ENCODE measurements around the gene ENDOD1.
"Not testable (repeated sequence)": the region's sequence is repeated elsewhere in the genome, so short reads cannot be mapped to it uniquely, and the experiment has no call there.

ENDOD1 gene, protein sequence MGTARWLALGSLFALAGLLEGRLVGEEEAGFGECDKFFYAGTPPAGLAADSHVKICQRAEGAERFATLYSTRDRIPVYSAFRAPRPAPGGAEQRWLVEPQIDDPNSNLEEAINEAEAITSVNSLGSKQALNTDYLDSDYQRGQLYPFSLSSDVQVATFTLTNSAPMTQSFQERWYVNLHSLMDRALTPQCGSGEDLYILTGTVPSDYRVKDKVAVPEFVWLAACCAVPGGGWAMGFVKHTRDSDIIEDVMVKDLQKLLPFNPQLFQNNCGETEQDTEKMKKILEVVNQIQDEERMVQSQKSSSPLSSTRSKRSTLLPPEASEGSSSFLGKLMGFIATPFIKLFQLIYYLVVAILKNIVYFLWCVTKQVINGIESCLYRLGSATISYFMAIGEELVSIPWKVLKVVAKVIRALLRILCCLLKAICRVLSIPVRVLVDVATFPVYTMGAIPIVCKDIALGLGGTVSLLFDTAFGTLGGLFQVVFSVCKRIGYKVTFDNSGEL

DNA sequence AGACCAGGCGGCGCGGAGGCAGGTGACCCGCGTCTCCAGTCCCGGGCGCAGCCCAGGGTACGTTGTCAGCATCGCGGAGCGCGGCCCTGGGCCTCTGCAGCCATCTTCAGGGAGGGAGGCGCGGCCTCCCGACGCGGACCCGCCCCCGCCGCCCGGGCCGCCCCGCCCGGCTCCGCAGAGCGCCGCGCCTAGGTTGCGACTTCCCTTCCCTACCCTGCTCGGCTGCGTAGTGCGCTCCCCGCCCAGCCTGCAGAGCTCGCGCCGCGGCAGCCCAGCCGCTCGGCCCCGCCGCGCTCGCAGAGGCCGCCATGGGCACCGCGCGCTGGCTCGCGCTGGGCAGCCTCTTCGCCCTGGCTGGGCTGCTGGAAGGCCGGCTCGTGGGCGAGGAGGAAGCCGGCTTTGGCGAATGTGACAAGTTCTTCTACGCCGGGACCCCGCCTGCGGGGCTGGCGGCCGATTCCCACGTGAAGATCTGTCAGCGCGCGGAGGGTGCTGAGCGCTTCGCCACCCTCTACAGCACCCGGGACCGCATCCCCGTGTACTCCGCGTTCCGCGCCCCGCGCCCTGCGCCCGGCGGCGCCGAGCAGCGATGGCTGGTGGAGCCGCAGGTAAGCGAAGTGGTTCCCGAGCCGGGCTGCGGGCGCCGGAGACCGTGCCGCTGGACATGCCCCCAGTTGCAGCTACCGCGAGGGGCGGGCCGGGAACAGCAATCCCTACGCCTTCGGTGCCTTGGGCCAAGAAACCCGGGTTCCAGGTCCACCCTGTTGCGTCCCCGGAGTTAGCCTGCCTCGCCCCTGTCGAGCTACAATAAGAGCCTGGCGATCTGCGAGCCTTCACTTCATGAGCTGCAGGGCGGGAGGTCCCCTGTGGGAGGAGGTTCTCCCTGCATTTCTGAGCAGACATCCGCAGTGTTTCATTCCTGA, at the start of gene ENDOD1:
Gene ENDOD1, plus strand, starts transcription at position 227 of the 923 bp plus-strand sequence. Its CDS starts 82 bp downstream, at position 309.
- DNase-seq (ENCODE audit: low spot score), result peak; percentile 87

DNA sequence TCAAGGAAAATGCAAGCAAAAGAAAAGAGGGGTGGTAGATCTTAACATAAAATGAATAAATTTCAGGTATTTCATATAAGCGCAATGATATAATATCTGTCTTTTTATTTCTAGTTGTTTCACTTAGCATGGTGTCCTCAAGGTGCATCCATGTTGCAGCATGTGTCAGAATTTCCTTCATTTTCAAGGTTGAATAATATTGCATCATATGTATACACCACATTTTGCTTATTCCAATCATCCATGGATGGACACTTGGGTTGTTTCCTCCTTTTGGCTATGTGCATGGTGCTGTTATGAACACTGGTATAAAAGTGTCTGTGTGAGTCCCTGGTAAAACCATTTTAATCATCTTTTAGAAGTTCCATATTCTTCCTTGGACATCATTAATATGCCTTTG, 47.4 kb upstream of the ENDOD1 start:
- DNase-seq (ENCODE audit: low spot score), result no peak

DNA sequence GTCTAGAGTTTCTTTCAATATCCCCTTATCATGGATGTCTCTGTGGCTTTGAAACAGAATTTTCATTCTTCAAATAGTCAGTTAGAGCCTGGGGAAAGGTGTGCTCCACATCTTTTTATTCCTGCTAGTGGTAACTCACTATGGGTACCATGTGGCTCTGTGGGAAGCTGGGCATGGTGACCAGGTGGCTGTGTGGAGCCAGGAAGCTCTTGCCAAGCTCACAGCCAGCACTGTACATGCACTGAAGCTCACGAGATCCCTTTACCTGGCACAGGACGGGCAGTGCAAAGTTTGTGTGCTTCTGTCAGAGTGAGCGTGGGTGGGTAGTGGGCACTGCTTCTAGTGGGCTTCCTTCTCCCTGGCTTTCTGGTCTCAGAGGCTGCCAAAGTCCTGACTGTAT, 46.7 kb upstream of the ENDOD1 start:
- DNase-seq (ENCODE audit: low spot score), result no peak

DNA sequence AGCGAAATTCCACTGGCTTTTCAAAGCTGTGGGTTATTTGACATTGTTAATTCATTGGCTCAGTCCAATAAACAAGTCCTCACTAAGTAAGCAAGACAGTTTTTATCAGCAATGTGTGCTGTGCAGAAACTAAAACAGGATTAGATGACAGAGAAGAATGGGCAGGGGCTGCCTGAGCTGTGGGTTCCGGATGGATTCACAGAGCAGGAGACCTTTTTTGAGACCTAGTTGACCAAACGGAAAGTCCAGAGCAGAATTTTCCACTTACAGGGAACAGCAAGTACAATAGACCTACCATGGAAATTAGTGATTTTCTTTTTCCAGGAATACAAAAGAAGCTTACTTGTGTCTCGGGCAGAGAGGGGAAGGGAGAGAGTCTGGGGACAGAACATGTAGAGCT, 45.6 kb upstream of the ENDOD1 start:
- DNase-seq (ENCODE audit: low spot score), result no peak

DNA sequence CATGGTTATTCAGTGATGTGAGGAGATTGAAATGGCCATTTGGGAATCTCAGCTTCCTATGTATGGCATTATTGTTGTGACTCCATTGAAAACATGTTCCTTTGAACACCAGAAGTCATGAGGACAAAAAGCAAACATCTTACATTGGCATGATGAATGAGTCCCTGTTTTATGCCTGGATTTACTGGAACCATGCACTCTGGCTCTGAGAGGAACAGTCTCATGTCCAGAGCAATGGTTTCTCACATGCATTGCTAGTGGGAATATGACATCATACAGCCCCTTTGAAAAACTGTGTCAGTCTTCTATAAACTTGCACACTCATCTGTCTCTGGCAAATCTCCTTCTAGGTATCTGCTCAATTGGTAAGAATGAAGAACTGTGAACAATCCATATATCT, 43.8 kb upstream of the ENDOD1 start:
- DNase-seq (ENCODE audit: low spot score), result no peak

DNA sequence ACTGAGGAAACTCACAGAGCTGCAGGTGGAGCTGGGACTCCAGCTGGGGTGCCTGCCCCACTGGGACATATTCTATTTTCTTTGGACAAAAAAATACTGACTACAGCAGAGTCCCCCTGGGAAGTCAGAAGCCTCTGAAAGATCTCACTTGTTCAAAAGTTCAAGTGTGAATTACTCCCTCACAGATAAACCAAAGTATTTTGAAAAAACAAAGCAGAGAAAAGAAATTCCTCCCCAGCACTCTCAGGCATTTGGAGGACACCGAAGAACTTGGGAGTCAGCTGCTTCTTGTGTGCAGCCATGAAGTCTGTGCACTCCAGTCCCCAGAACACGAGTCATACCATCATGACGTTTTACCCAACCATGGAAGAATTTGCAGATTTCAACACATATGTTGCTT, 40.5 kb upstream of the ENDOD1 start, which contains the start of gene KDM4F:
Gene KDM4F, plus strand, starts transcription at position 301 of the 400 bp plus-strand sequence.
- not testable (repeated sequence) for DNase-seq (ENCODE audit: low spot score)

DNA sequence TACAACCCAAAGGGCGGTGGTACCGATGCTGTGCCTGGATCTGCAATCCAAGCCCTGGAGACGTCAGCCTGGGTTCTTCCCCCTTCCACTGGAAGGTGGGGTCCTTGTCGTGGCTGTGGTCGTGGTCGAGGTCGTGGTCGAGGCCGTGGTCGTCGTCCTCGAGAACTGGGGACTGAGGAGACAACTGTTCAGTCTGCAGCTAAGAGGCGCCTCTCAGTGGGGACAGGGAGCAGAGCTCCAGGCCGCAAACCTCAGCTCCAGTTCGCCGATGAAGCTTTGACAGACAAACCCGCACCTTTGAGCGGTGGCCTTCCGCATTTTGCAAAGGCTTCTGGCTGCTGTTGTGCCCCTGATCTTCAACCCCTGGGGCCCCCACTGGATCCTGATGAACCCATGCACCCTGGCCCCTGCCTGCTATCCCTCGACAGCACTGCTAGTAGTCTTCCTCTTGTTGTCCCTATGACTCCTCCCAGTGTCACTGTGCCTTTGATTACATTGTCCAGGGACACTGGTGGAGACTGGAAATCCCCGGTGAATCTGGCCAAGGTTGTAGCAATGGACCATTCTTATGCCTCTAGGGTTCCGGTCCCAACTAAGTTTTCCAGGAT, 38.9 kb upstream of the ENDOD1 start:
- DNase-seq (ENCODE audit: low spot score), result no peak

DNA sequence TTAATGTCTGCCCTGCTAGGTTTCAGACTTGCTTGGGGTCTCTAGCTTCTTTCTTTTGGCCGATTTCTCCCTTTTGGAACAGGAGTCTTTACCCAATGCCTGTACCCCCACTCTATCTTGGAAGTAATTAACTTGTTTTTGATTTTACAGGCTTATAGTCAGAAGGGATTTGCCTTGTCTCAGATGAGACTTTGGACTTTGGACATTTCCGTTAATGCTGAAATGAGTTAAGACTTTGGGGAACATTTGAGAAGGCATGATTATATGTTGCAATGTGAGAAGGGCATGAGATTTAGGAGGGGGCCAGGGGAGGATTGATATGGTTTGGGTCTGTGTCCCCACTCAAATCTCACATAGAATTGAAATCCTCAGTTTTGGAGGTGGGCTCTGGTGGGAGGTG, 35.3 kb upstream of the ENDOD1 start:
- no peak for DNase-seq (ENCODE audit: low spot score)

DNA sequence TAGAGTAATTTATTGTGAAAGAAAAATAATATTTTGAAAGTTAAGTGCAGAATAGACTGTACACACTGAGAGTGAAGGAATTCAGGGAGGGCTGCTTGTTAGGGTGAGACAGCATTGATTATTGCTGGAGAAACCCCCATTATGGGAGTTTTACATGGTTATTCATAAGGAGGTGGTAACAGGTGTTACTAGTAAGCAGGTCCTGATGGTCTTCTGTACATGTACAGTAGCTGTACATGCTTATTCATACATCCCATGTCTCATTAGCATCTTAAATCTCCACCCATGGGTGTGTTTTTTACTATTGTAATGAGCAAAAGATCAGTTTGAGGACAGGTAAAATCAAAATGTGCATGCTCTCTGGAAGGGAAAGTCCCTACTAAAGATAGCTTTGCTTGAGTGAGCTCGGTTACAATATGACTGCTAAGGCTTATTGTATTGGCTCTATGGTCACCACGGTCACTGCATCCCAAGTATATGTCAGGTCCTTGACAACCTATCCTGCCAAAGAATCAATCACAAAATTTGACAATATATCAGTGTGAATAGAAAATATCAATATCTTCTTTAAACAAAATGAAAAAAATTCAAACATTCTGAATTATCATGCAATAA, 34.3 kb upstream of the ENDOD1 start:
- DNase-seq (ENCODE audit: low spot score), result no peak

DNA sequence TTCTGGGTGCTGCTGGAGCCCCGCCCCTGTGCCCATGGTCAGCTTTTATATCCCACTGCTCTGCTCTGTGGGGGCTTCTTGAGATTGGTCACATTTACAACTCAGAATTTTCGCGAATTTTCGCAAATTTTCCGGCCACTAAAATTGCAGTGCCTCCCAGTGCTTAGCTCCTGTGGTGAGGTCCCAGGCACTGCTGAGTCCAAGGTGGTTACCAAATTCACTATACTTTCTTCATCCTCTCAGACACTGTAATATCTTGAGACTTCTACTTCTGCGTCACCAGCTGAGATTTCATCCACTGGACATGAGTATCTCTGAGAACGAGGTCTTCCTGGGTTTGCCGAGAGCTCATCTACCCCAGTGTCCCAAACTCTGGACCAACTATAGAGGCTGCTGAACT, 31.7 kb upstream of the ENDOD1 start:
- no peak for DNase-seq (ENCODE audit: low spot score)

DNA sequence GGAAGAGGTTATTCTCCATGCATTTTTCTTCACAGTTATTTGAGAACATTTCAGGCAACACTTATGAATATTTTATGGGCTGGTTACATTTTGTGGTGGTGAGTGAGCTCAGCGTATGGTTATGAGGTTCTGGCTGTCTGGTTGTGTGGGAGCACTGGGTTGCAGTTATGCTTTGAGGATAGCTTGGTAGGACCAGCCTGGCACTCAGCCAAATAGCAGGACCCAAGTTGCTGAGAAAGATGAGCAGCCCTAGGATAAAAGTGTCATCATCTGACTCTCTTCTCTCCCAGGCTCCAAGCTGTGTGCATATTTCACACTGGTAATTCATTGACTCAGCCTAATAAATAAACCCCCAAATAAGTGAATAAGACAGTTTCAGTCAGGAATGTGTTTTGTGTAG, 31.0 kb upstream of the ENDOD1 start:
- no peak for DNase-seq (ENCODE audit: low spot score)

DNA sequence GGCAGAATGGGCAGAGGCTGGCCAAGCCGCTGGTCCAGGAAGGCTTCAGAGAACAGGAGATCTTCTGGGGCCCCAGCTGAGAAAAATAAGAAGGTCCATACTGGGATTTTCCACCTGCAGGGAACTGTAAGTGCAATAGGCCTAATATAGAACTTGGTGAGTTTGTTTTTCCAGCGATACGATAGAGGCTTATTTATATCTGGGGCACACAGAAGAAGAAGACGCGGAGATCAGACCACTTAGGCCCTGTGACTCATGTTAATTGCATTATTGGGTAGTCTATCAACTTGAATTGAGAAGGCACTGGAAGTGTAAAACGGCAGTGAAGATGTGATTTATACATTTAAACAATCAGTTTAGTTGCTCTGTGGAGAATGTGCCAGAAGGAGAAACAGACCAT, 30.6 kb upstream of the ENDOD1 start:
- DNase-seq (ENCODE audit: low spot score), result no peak

DNA sequence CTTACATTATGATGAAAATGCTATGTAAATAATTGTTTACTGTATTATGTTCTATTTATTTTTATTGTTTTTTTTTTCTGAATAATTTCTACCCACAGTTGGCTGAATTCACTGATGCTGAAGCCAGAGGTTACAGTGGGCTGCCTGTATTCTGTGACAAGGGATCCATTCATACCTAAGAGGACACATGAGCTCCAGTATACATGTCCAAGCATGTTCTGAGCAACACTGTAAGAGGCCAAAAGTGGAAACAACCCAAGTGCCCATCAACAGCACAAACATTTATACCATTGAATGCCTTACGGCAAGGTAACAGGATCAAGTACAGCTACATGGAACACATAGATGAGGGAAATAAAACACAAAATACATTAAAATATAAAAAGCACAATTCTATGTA, 24.3 kb upstream of the ENDOD1 start:
- no peak for DNase-seq (ENCODE audit: low spot score)

DNA sequence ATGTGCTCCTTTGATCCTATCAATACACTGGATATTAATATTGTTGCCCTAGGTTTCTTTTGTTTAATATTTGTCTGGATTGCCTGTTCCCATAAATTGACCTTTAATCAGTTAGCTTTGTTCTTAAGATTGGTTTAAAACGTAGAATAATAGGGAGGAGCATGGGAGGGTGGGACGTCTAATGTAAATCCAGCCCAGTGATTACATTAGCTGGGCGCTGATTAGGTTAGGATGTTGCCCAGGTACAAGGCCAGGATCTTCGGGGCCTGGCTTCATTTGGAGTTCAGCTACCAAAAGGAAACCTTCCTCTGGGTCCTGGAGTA, 23.0 kb upstream of the ENDOD1 start, which contains the start of gene SRSF8:
Gene SRSF8, plus strand, starts transcription at position 204 of the 323 bp plus-strand sequence. CDS start 308 bp downstream, outside the sequence.
- DNase-seq (ENCODE audit: low spot score), result no peak

DNA sequence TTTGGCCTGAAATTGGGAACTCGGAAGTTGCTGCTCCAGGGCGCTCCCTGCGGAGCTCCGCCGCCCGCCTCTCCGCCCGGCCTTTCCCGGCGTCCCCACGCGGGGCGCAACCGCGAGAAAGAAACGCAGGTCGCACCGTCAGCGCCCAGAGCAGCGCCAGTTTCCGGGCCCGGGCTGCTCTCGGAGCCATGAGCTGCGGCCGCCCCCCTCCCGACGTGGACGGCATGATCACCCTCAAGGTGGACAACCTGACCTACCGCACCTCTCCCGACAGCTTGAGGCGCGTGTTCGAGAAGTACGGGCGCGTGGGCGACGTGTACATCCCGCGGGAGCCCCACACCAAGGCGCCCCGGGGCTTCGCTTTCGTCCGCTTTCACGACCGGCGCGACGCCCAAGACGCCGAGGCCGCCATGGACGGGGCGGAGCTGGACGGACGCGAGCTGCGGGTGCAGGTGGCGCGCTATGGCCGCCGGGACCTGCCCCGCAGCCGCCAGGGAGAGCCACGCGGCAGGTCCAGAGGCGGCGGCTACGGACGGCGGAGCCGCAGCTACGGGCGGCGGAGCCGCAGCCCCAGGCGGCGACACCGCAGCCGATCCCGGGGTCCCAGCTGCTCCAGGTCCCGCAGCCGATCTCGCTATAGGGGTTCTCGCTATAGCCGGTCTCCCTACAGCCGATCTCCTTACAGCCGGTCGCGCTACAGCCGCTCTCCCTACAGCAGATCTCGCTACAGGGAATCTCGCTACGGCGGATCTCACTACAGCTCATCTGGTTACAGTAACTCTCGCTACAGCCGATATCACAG, 22.4 kb upstream of the ENDOD1 start:
- DNase-seq (ENCODE audit: low spot score), result peak; percentile 84

DNA sequence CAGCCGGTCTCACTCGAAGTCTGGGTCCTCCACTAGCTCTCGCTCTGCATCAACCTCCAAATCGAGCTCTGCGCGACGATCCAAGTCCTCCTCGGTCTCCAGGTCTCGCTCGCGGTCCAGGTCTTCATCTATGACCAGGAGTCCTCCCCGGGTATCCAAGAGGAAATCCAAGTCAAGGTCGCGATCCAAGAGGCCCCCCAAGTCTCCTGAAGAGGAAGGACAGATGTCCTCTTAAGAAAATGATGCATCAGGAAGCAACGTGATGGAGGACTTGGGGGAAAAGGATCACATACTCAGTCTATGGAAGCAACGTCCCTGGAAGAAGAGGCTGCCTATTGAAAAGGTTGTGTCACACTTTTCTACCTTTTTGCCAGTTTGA, 21.8 kb upstream of the ENDOD1 start:
- DNase-seq (ENCODE audit: low spot score), result no peak

DNA sequence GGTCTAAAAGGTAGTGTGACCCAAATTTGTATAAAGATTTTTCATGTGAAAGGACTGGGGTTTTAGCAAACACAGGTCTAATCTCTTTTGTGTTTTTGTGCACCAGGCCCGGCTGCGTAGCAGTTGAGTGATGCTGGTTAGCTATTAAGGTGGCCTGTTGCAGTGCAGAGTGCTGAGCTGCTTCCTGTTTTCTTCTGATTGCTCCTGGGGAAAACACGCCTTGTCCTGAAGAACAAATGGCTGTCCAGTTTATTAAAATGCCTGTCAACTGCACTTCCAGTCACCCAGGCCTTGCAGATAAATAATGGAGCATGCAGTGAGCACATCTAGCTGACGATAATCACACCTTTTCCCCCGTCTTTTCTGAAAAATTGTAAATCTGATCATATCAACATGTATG, 21.1 kb upstream of the ENDOD1 start:
- DNase-seq (ENCODE audit: low spot score), result peak; percentile 97

DNA sequence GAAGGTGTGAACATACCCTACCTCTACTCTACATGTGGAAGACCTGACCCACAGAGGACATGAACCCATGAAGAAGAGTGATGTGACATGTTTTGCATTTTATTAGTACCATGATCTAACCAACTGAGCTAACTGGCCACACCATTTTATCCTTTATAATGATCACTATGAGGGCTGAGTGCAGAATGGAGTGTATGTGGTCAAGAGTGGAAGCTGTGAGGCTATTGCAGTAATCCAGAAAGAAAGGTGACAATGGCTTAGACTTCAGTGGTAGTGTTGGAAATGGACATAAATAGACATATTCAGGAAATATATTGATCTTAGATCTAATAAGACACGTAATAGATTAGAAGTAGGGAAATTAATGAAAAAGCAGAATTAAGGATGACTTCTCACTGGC, 19.2 kb upstream of the ENDOD1 start:
- no peak for DNase-seq (ENCODE audit: low spot score)

DNA sequence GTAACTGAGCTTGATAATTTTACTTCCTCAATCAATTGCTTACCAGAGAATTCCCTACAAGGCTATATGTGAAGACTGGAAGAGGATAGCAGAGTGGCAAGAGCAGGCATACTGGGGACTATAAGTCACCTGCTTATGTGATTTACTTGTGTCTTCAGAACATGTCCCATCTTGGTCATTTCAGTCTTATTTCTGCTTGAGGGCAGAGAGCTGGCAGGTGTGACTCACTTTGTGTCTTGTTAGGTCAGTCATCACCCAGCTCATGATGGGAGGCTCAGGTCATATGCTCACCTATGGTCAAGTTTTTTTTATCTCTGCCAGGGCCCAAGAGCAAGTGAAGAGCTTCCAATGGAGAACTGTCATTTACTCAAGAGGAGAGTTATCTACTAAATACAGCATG, 16.7 kb upstream of the ENDOD1 start:
- DNase-seq (ENCODE audit: low spot score), result no peak

DNA sequence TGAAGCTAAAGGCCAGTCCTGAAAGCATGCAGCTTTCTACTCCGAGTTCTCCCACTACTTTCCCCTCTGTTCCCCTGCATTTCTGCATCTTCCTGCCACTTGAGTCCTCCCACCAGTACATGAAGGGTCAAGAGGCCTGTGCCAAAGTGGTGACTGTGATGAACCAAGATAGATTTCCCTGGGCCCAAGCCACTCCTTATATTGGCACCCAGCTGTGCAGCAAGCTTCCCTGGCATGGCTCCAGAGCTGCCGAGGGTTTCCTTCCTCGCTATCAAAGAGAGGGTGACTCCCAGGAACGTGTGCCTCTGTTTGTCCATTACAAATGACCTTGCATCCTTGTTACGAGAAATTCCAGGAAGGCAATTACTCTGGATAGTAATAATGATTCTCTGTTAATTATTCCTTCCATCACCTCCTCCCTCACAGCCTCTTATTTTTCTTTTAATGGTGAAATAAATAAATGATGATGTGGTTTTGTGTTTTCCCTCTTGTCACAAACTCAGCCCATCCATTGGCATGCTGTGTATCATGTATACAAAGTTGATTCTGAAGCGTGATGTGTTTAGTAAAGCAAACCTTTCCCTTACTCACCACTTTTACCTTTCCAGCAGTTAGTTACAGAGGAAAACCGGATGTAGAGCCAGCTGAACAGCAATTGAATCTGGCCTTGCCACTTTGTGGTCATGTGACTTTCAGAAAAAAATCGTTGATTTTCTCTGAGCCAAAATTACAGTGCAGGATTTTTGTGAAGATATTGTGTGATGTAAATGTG, 14.7 kb upstream of the ENDOD1 start:
- no peak for DNase-seq (ENCODE audit: low spot score)
